NOMO-1 treated with DMSO at 0.1 percent for 48 hours (cell line): Measurements from ENCODE around the gene SEMA5A.

Source experiments
- DNase-seq: peaks from one replicate; lab custom pipeline; 2025; ENCODE audit not compliant: unreplicated experiment; lab: John Stamatoyannopoulos, UW

The SEMA5A gene

GRCh38 chr5:9239626-9240025 is 306.2 kb downstream of the SEMA5A start:
- DNase-seq: no peak

GRCh38 chr5:9239071-9239470 is 306.8 kb downstream of the SEMA5A start:
- no peak for DNase-seq

- no peak for DNase-seq
Measured at GRCh38 chr5:9233712-9234111, 312.2 kb downstream of the SEMA5A start.

GRCh38 chr5:9233035-9233434 is 312.8 kb downstream of the SEMA5A start:
- no peak for DNase-seq

GRCh38 chr5:9231842-9232241 is 314.0 kb downstream of the SEMA5A start:
- no peak for DNase-seq

GRCh38 chr5:9230355-9230754 is 315.5 kb downstream of the SEMA5A start:
- DNase-seq: no peak

- no peak for DNase-seq
Measured at GRCh38 chr5:9226016-9226536, 319.8 kb downstream of the SEMA5A start.

- no peak for DNase-seq
Measured at GRCh38 chr5:9222054-9222976, 323.6 kb downstream of the SEMA5A start.

GRCh38 chr5:9218358-9218757 is 327.5 kb downstream of the SEMA5A start:
- no peak for DNase-seq

GRCh38 chr5:9212605-9213004 is 333.3 kb downstream of the SEMA5A start:
- DNase-seq: no peak

GRCh38 chr5:9209846-9210492 is 335.9 kb downstream of the SEMA5A start:
- no peak for DNase-seq

GRCh38 chr5:9207817-9208418 is 338.0 kb downstream of the SEMA5A start:
- DNase-seq: peak; percentile 23

GRCh38 chr5:9202636-9203035 is 343.2 kb downstream of the SEMA5A start:
- no peak for DNase-seq

- no peak for DNase-seq
Measured at GRCh38 chr5:9201761-9202160, 344.1 kb downstream of the SEMA5A start.

GRCh38 chr5:9201011-9201410 is 344.9 kb downstream of the SEMA5A start:
- DNase-seq: no peak

GRCh38 chr5:9198394-9198793 is 347.5 kb downstream of the SEMA5A start:
- no peak for DNase-seq

GRCh38 chr5:9197881-9198260 is 348.0 kb downstream of the SEMA5A start:
- DNase-seq: no peak

GRCh38 chr5:9196403-9197227 is 349.3 kb downstream of the SEMA5A start:
- no peak for DNase-seq

- DNase-seq: no peak
Measured at GRCh38 chr5:9194509-9194908, 351.4 kb downstream of the SEMA5A start.

GRCh38 chr5:9192266-9192665 is 353.6 kb downstream of the SEMA5A start:
- no peak for DNase-seq

GRCh38 chr5:9189681-9190080 is 356.2 kb downstream of the SEMA5A start:
- DNase-seq: no peak
